ENCODE measurements around the gene PSMB4. TPM values are rescaled to one million over a fixed set of nuclear protein-coding genes. Genes with fewer than 3 reads are reported as not detected.
"Not testable (repeated sequence)": the region's sequence is repeated elsewhere in the genome, so short reads cannot be mapped to it uniquely, and the experiment has no call there.

Gene PSMB4
- total and polyA plus RNA-seq, 2 experiments from 2014 or later, result 348 to 417 TPM

DNA sequence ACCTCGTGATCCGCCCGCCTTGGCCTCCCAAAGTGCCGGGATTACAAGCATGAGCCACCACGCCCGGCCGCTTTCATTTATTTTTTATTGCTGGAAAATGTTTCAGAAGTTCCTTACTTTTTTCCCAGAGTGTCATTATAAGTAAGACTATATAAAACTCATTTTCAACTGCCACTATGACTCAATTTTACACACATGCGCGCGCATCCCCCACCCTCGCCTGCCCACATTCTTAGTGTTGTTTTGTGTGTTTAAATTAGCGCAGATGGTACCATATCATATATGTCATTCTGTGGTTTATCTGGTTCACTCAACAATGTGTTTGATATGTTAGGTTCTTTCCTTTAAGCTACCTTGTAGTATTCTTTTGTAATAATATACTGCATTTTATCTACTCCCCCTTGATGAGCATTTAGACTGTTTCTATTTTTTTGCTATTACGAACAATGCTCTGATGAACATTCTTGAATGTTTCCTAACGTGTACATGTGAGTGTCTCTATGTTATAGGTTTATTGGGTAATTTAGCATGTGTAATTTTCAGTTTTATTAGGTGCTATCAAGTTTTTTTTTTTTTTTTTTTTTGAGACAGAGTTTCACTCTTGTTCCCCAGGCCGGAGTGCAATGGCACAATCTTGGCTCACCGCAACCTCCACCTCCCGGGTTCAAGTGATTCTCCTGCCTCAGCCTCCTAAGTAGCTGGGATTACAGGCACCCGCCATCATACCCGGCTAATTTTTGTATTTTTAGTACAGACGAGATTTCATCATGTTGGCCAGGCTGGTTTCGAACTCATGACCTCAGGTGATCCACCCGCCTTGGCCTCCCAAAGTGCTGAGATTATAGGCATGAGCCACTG is 8.9 kb upstream of the PSMB4 start:
- not testable (repeated sequence) for H3K4me3 Mint-ChIP-seq; H3K36me3 ChIP-seq (ENCODE audit: insufficient read depth); H3K27ac Mint-ChIP-seq; H3K9me2 ChIP-seq (ENCODE audit: insufficient read depth); H3K4me2 ChIP-seq; H3K4me1 ChIP-seq (ENCODE audit: insufficient read depth); H3K4me3 ChIP-seq; H3K4me1 Mint-ChIP-seq; H3K9me3 Mint-ChIP-seq; H3K79me2 ChIP-seq (replicated peaks; ENCODE audit: insufficient read depth); H3K27me3 ChIP-seq (ENCODE audit: insufficient read depth); DNase-seq (ENCODE audit: low spot score); H3F3A ChIP-seq (replicated peaks; ENCODE audit: low read depth); H3K27ac ChIP-seq (ENCODE audit: low read depth); H3K27me3 Mint-ChIP-seq (ENCODE audit: insufficient read depth, low read depth, poor library complexity); ATAC-seq; H3K36me3 Mint-ChIP-seq (ENCODE audit: low read depth); H2AFZ ChIP-seq; H4K20me1 ChIP-seq (replicated peaks; ENCODE audit: insufficient read depth)

DNA sequence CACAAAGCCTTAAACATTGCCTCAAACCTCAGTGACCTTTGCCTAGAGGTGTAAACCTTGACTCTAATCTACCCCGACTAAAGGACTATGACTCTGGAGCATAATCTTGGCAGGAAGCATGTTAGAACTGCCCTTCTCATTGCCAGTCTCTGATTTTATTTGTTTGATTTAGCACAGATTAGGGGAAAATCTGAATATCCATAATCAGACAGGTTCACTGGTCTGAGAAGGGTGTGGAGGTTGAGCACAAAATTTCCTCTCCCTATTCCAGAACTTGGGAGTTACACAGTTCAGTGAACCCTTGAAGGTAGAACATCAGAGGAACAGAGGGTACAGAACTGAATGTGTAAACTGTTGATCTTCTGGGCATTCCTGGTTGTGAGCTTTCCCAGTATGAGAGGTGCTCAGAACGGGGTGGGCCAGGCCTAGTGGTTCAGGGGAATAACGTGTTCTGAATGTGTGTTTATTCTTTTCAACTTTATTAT is 8.3 kb upstream of the PSMB4 start:
- no peaks in the 10 kb centered on the region for H3F3A ChIP-seq (replicated peaks; ENCODE audit: low read depth)
- H3K9me2 ChIP-seq (ENCODE audit: insufficient read depth), result no peaks in the 10 kb centered on the region
- H2AFZ ChIP-seq, result no peak overlapping the region
- peaks cover 1% of the 10 kb centered on the region for H3K27me3 Mint-ChIP-seq (ENCODE audit: insufficient read depth, low read depth, poor library complexity)
- no peak for TF ChIP-seq ZNF331 (CRISPR knock-in tag; IDR thresholded peaks at IDR 0.05; ENCODE audit: low read depth)
- DNase-seq (ENCODE audit: low spot score) (no peak), ATAC-seq (no peak)
- no peak overlapping the region for H3K4me2 ChIP-seq
- no peaks in the 10 kb centered on the region for H3K4me1 Mint-ChIP-seq
- H3K27ac ChIP-seq (ENCODE audit: low read depth), result no peak overlapping the region
- H3K27ac Mint-ChIP-seq, result no peak overlapping the region
- no peaks in the 10 kb centered on the region for H3K4me1 ChIP-seq (ENCODE audit: insufficient read depth)
- no peaks in the 10 kb centered on the region for H3K79me2 ChIP-seq (replicated peaks; ENCODE audit: insufficient read depth)
- H3K36me3 Mint-ChIP-seq (ENCODE audit: low read depth), result no peaks in the 10 kb centered on the region
- peaks cover 5% of the 10 kb centered on the region for H3K9me3 Mint-ChIP-seq
- H4K20me1 ChIP-seq (replicated peaks; ENCODE audit: insufficient read depth), result no peaks in the 10 kb centered on the region
- H3K4me3 ChIP-seq, result no peak overlapping the region
- no peaks in the 10 kb centered on the region for H3K27me3 ChIP-seq (ENCODE audit: insufficient read depth)
- H3K36me3 ChIP-seq (ENCODE audit: insufficient read depth), result no peaks in the 10 kb centered on the region
- no peak overlapping the region for H3K4me3 Mint-ChIP-seq

DNA sequence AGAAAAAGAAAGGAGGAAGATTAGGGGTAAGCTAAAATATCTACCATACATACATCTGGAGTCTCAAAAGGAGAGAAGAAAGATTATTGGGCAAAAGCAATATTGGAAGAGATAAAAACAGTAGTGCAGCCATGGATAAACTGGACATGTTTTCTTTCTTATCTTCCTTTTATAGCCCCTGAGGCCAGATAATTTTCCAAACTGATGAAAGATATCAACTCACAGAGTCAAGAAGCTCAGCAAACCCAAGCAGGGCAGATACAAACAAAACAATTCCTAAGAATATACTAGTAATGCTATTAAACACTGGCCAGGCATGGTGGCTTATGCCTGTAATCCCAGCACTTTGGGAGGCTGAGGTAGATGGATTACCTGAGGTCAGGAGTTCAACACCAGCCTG is 5.8 kb upstream of the PSMB4 start:
- Mint-ChIP-seq H3K36me3 (ENCODE audit: low read depth) (no peaks in the 10 kb centered on the region), H3K27me3 (ENCODE audit: insufficient read depth, low read depth, poor library complexity) (peaks cover 1% of the 10 kb centered on the region), H3K4me3 (no peak overlapping the region), H3K27ac (no peak overlapping the region), H3K9me3 (no peaks in the 10 kb centered on the region; the same call in 1 of the 3 replicates), H3K4me1 (no peaks in the 10 kb centered on the region)
- H3K9me2 ChIP-seq (ENCODE audit: insufficient read depth), result no peaks in the 10 kb centered on the region
- no peaks in the 10 kb centered on the region for H3K27me3 ChIP-seq (ENCODE audit: insufficient read depth)
- DNase-seq (ENCODE audit: low spot score) (no peak), ATAC-seq (no peak)
- no peaks in the 10 kb centered on the region for H3K36me3 ChIP-seq (ENCODE audit: insufficient read depth)
- H3K79me2 ChIP-seq (replicated peaks; ENCODE audit: insufficient read depth), result no peaks in the 10 kb centered on the region
- no peak overlapping the region for H3K4me3 ChIP-seq
- H4K20me1 ChIP-seq (replicated peaks; ENCODE audit: insufficient read depth), result no peaks in the 10 kb centered on the region
- no peak overlapping the region for H3K4me2 ChIP-seq
- no peaks in the 10 kb centered on the region for H3K4me1 ChIP-seq (ENCODE audit: insufficient read depth)
- H3K27ac ChIP-seq (ENCODE audit: low read depth), result no peak overlapping the region
- H3F3A ChIP-seq (replicated peaks; ENCODE audit: low read depth), result no peaks in the 10 kb centered on the region; the same call in 1 of the 2 replicates
- no peak overlapping the region for H2AFZ ChIP-seq
- TF ChIP-seq, protein P1, sequence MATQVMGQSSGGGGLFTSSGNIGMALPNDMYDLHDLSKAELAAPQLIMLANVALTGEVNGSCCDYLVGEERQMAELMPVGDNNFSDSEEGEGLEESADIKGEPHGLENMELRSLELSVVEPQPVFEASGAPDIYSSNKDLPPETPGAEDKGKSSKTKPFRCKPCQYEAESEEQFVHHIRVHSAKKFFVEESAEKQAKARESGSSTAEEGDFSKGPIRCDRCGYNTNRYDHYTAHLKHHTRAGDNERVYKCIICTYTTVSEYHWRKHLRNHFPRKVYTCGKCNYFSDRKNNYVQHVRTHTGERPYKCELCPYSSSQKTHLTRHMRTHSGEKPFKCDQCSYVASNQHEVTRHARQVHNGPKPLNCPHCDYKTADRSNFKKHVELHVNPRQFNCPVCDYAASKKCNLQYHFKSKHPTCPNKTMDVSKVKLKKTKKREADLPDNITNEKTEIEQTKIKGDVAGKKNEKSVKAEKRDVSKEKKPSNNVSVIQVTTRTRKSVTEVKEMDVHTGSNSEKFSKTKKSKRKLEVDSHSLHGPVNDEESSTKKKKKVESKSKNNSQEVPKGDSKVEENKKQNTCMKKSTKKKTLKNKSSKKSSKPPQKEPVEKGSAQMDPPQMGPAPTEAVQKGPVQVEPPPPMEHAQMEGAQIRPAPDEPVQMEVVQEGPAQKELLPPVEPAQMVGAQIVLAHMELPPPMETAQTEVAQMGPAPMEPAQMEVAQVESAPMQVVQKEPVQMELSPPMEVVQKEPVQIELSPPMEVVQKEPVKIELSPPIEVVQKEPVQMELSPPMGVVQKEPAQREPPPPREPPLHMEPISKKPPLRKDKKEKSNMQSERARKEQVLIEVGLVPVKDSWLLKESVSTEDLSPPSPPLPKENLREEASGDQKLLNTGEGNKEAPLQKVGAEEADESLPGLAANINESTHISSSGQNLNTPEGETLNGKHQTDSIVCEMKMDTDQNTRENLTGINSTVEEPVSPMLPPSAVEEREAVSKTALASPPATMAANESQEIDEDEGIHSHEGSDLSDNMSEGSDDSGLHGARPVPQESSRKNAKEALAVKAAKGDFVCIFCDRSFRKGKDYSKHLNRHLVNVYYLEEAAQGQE (IDR thresholded peaks at IDR 0.05; ENCODE audit: unreplicated experiment), result no peak
- TF ChIP-seq CREB1 (CRISPR knock-in tag; IDR thresholded peaks at IDR 0.05; ENCODE audit: low read depth), result no peak
- no peak for TF ChIP-seq JUNB (IDR thresholded peaks at IDR 0.05; ENCODE audit: unreplicated experiment)
- TF ChIP-seq, protein P2, sequence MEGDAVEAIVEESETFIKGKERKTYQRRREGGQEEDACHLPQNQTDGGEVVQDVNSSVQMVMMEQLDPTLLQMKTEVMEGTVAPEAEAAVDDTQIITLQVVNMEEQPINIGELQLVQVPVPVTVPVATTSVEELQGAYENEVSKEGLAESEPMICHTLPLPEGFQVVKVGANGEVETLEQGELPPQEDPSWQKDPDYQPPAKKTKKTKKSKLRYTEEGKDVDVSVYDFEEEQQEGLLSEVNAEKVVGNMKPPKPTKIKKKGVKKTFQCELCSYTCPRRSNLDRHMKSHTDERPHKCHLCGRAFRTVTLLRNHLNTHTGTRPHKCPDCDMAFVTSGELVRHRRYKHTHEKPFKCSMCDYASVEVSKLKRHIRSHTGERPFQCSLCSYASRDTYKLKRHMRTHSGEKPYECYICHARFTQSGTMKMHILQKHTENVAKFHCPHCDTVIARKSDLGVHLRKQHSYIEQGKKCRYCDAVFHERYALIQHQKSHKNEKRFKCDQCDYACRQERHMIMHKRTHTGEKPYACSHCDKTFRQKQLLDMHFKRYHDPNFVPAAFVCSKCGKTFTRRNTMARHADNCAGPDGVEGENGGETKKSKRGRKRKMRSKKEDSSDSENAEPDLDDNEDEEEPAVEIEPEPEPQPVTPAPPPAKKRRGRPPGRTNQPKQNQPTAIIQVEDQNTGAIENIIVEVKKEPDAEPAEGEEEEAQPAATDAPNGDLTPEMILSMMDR (conservative IDR thresholded peaks at IDR 0.05; ENCODE audit: low read depth in 2 of 2), result no peak
- no peak for TF ChIP-seq NANOG (IDR thresholded peaks at IDR 0.05; ENCODE audit: borderline replicate concordance)
- no peak for TF ChIP-seq ZNF114 (CRISPR knock-in tag; IDR thresholded peaks at IDR 0.05)
- TF ChIP-seq POLR2AphosphoS5 (IDR thresholded peaks at IDR 0.05; ENCODE audit: low read depth), result no peak
- TF ChIP-seq ZNF331 (CRISPR knock-in tag; IDR thresholded peaks at IDR 0.05; ENCODE audit: low read depth), result no peak

All from GM23338 (cell line).